ENCODE results near the gene KMT2C.

KMT2C gene

DNA sequence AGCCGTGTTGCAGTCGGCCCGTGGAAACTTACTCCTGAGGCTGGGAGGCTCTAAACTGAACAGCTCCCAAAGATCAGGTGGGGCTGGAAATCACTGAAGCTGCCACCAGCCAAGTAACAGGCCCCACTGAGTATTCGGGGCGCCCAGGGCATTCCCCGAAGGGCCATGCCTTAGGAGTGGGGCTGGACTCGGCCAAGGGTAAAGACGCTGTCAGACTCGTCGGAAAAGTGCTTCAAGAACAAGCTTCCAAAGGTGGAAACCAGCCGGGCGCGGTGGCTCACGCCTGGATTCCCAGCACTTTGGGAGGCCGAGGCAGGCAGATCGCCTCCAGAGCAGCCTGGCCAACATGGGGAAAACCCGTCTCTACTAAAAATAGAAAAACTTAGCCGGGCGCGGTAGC, 307.6 kb downstream of the KMT2C start:
- TF ChIP-seq, protein P1, sequence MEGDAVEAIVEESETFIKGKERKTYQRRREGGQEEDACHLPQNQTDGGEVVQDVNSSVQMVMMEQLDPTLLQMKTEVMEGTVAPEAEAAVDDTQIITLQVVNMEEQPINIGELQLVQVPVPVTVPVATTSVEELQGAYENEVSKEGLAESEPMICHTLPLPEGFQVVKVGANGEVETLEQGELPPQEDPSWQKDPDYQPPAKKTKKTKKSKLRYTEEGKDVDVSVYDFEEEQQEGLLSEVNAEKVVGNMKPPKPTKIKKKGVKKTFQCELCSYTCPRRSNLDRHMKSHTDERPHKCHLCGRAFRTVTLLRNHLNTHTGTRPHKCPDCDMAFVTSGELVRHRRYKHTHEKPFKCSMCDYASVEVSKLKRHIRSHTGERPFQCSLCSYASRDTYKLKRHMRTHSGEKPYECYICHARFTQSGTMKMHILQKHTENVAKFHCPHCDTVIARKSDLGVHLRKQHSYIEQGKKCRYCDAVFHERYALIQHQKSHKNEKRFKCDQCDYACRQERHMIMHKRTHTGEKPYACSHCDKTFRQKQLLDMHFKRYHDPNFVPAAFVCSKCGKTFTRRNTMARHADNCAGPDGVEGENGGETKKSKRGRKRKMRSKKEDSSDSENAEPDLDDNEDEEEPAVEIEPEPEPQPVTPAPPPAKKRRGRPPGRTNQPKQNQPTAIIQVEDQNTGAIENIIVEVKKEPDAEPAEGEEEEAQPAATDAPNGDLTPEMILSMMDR (IDR thresholded peaks at IDR 0.05; ENCODE audit: insufficient read depth, low read depth, low read length, missing control alignments): no peak
- DNase-seq (ENCODE audit: low read depth): no peak
- no peak overlapping the region for H3K4me3 ChIP-seq (ENCODE audit: low read depth, low read length)

GRCh38 chr7:152127229-152127628, 308.6 kb downstream of the KMT2C start:
- TF ChIP-seq, protein P1 (IDR thresholded peaks at IDR 0.05; ENCODE audit: insufficient read depth, low read depth, low read length, missing control alignments): no peak
- DNase-seq (ENCODE audit: low read depth): no peak

GRCh38 chr7:152126741-152127140, 309.1 kb downstream of the KMT2C start:
- TF ChIP-seq, protein P1 (IDR thresholded peaks at IDR 0.05; ENCODE audit: insufficient read depth, low read depth, low read length, missing control alignments): no peak
- DNase-seq (ENCODE audit: low read depth): no peak
- H3K4me3 ChIP-seq (ENCODE audit: low read depth, low read length): no peak overlapping the region

More at GRCh38 chr7:152127229-152127628, 308.6 kb downstream of the KMT2C start:
- no peak overlapping the region for H3K4me3 ChIP-seq (ENCODE audit: low read depth, low read length)

GRCh38 chr7:152122540-152122939, 313.3 kb downstream of the KMT2C start:
- no peak for DNase-seq (ENCODE audit: low read depth)
- no peak overlapping the region for H3K4me3 ChIP-seq (ENCODE audit: low read depth, low read length)
- TF ChIP-seq, protein P1 (IDR thresholded peaks at IDR 0.05; ENCODE audit: insufficient read depth, low read depth, low read length, missing control alignments): no peak

- TF ChIP-seq, protein P1 (IDR thresholded peaks at IDR 0.05; ENCODE audit: insufficient read depth, low read depth, low read length, missing control alignments): no peak
- no peak for DNase-seq (ENCODE audit: low read depth)
- H3K4me3 ChIP-seq (ENCODE audit: low read depth, low read length): no peak overlapping the region
Measured at GRCh38 chr7:152121432-152121831, 314.4 kb downstream of the KMT2C start.

- TF ChIP-seq, protein P1 (IDR thresholded peaks at IDR 0.05; ENCODE audit: insufficient read depth, low read depth, low read length, missing control alignments): no peak
- no peak for DNase-seq (ENCODE audit: low read depth)
- no peak overlapping the region for H3K4me3 ChIP-seq (ENCODE audit: low read depth, low read length)
Measured at GRCh38 chr7:152120776-152121175, 315.0 kb downstream of the KMT2C start.

DNA sequence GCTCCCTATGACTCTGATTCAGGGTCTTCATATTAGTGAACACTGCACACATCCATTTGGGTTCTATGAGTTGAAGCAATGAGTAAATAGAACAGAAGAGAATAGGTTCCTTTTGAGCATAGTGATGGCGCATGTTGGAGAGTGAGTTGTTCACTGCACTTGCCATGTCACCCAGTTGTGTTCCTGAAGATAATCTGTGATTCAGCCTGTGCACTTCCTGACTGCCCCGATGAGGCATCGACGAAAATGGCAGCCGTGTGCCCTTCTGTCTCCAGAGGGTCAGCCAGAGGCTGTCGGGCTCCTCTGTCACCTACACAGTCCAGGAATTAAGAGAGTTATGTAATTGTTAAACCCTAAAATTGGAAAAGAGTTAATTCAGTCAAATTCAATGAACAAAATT, 315.6 kb downstream of the KMT2C start:
- no peak for DNase-seq (ENCODE audit: low read depth)
- TF ChIP-seq, protein P1 (IDR thresholded peaks at IDR 0.05; ENCODE audit: insufficient read depth, low read depth, low read length, missing control alignments): no peak

More for the DNA sequence above, 315.6 kb downstream of the KMT2C start:
- H3K4me3 ChIP-seq (ENCODE audit: low read depth, low read length): no peak overlapping the region

Data from GM12865 (cell line).